ENCODE data around the gene RGS9. TPM values are rescaled to one million over a fixed set of nuclear protein-coding genes. Genes with fewer than 3 reads are reported as not detected.

Gene RGS9
- total and polyA plus RNA-seq, 8 donors, result 4.0 to 17.2 (median 11.4) TPM

- TF ChIP-seq, protein P1, sequence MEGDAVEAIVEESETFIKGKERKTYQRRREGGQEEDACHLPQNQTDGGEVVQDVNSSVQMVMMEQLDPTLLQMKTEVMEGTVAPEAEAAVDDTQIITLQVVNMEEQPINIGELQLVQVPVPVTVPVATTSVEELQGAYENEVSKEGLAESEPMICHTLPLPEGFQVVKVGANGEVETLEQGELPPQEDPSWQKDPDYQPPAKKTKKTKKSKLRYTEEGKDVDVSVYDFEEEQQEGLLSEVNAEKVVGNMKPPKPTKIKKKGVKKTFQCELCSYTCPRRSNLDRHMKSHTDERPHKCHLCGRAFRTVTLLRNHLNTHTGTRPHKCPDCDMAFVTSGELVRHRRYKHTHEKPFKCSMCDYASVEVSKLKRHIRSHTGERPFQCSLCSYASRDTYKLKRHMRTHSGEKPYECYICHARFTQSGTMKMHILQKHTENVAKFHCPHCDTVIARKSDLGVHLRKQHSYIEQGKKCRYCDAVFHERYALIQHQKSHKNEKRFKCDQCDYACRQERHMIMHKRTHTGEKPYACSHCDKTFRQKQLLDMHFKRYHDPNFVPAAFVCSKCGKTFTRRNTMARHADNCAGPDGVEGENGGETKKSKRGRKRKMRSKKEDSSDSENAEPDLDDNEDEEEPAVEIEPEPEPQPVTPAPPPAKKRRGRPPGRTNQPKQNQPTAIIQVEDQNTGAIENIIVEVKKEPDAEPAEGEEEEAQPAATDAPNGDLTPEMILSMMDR (IDR thresholded peaks at IDR 0.05), result no peak
- no peak overlapping the region for H3K4me3 ChIP-seq
- intact Hi-C loops (cut with DNase I), result no loop called here
These were observed 92.4 kb downstream of the RGS9 start for GRCh38 chr17:65229621-65229995.

GRCh38 chr17:65230040-65230439 is 92.9 kb downstream of the RGS9 start:
- intact Hi-C loops (cut with DNase I), result no loop called here
- Histone ChIP-seq H3K36me3 (no peaks in the 10 kb centered on the region), H3K4me1 (peaks cover 14 to 21% of the 10 kb centered on the region in 2 donors), H3K9me3 (no peaks in the 10 kb centered on the region), H3K27me3 (peaks cover 0 to 10% of the 10 kb centered on the region in 2 donors), H3K4me3 (no peak overlapping the region), H3K27ac (no peak overlapping the region)
- ATAC-seq, result no peak
- TF ChIP-seq, protein P1 (IDR thresholded peaks at IDR 0.05), result no peak
- DNase-seq, result no peak

More at GRCh38 chr17:65229621-65229995, 92.4 kb downstream of the RGS9 start:
- ATAC-seq (no peak), DNase-seq (no peak)
- Histone ChIP-seq H3K4me1 (peaks cover 14 to 21% of the 10 kb centered on the region in 2 donors), H3K27me3 (peaks cover 0 to 10% of the 10 kb centered on the region in 2 donors), H3K27ac (peak overlapping the region in 1 of 2 donors; percentile 13), H3K36me3 (no peaks in the 10 kb centered on the region), H3K9me3 (no peaks in the 10 kb centered on the region)

DNA sequence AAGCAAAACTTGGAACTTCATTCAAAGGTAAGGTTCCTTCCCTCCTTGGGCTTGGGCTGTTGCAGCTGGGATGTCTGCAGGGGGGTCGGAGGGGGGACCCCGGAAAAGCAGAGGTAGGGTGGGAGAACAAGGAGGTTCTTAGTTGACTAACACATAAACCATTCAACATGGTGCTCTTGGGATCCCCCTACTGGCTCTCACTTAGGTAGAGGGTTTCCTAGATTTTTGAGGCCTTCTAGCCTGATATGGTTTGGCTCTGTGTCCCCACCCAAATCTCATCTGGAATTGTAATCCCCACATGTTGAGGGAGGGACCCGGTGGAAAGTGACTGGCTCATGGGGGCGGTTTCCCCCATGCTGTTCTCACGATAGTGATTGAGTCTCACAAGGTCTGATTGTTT is 93.9 kb downstream of the RGS9 start:
- Histone ChIP-seq H3K27ac (no peak overlapping the region), H3K9me3 (no peaks in the 10 kb centered on the region), H3K4me1 (peaks cover 14 to 21% of the 10 kb centered on the region in 2 donors), H3K4me3 (no peak overlapping the region), H3K36me3 (no peaks in the 10 kb centered on the region), H3K27me3 (peaks cover 0 to 10% of the 10 kb centered on the region in 2 donors)
- no peak for ATAC-seq
- no peak for DNase-seq
- intact Hi-C loops (cut with DNase I), result no loop called here
- TF ChIP-seq, protein P1 (IDR thresholded peaks at IDR 0.05), result no peak

GRCh38 chr17:65231662-65232335 is 94.6 kb downstream of the RGS9 start:
- Histone ChIP-seq H3K27ac (no peak overlapping the region), H3K27me3 (peaks cover 0 to 10% of the 10 kb centered on the region in 2 donors), H3K9me3 (no peaks in the 10 kb centered on the region), H3K36me3 (no peaks in the 10 kb centered on the region), H3K4me1 (peaks cover 14 to 21% of the 10 kb centered on the region in 2 donors), H3K4me3 (no peak overlapping the region)
- TF ChIP-seq, protein P1 (IDR thresholded peaks at IDR 0.05), result peak; percentile 60
- peak in 3 of 4 donors; percentile 43 to 65 (median 56) for DNase-seq
- ATAC-seq, result peak; percentile 87
- intact Hi-C loops (cut with DNase I), result no loop called here

DNA sequence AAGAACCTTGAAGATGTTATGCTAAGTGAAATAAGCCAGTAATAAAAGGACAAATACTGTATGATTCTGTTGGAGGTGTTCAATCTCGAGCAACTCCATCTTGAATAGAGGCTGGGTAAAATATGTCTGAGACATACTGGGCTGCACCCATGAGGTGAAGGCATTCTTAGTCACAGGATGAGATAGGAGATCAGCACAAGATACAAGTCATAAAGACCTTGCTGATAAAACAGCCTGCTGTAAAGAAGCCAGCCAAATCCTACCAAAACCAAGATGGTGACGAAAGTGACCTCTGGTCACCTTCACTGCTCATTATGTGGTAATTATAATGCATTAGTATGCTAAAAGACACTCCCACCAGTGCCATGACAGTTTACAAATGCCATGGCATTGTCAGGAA is 98.1 kb downstream of the RGS9 start:
- ATAC-seq (no peak), DNase-seq (no peak)
- Histone ChIP-seq H3K9me3 (no peaks in the 10 kb centered on the region), H3K27ac (no peak overlapping the region), H3K36me3 (no peaks in the 10 kb centered on the region), H3K4me3 (no peak overlapping the region), H3K27me3 (no peaks in the 10 kb centered on the region), H3K4me1 (peaks cover 0 to 5% of the 10 kb centered on the region in 2 donors)
- intact Hi-C loops (cut with DNase I), result no loop called here
- TF ChIP-seq, protein P1 (IDR thresholded peaks at IDR 0.05), result no peak

All from left lung (tissue), 10 donors.